ENCODE results near the gene HOXC4. TPM values are rescaled to one million over a fixed set of nuclear protein-coding genes. Genes with fewer than 3 reads are reported as not detected.

Gene HOXC4
- total RNA-seq, result not detected in 2 replicates
- polyA plus RNA-seq, result 0.37 TPM in 1 of 2 replicates, not detected in the other

DNA sequence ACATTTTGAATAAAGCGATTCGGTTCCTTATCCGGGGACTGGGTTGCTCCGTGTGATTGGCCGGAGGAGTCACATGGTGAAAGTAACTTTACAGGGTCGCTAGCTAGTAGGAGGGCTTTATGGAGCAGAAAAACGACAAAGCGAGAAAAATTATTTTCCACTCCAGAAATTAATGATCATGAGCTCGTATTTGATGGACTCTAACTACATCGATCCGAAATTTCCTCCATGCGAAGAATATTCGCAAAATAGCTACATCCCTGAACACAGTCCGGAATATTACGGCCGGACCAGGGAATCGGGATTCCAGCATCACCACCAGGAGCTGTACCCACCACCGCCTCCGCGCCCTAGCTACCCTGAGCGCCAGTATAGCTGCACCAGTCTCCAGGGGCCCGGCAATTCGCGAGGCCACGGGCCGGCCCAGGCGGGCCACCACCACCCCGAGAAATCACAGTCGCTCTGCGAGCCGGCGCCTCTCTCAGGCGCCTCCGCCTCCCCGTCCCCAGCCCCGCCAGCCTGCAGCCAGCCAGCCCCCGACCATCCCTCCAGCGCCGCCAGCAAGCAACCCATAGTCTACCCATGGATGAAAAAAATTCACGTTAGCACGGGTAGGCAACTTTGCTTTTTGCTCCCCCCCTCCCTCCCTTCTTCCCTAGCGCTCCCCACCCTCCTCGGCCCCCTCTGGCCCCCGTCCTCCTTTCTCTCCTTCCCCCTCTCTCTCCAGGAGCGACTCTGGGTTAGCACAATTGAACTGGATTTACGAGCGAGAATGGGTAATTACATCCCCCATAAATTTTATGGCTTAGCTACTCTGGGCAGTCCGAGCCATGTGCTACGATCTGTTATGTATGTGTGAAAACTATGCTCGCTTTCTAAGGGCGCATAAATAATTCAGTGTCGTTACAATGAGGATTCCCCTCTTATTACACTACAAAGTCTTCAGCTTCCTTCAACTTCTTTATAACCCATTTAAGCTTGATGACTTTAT, at the start of gene HOXC4:
TSS of gene HOXC4 (plus strand) at position 85 of the 991 bp plus-strand sequence. CDS start at position 173, 88 bp downstream.
- H3K27me3 ChIP-seq, result peaks cover 100% of the 10 kb centered on the region
- TF ChIP-seq, protein P1, sequence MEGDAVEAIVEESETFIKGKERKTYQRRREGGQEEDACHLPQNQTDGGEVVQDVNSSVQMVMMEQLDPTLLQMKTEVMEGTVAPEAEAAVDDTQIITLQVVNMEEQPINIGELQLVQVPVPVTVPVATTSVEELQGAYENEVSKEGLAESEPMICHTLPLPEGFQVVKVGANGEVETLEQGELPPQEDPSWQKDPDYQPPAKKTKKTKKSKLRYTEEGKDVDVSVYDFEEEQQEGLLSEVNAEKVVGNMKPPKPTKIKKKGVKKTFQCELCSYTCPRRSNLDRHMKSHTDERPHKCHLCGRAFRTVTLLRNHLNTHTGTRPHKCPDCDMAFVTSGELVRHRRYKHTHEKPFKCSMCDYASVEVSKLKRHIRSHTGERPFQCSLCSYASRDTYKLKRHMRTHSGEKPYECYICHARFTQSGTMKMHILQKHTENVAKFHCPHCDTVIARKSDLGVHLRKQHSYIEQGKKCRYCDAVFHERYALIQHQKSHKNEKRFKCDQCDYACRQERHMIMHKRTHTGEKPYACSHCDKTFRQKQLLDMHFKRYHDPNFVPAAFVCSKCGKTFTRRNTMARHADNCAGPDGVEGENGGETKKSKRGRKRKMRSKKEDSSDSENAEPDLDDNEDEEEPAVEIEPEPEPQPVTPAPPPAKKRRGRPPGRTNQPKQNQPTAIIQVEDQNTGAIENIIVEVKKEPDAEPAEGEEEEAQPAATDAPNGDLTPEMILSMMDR (IDR thresholded peaks at IDR 0.05; ENCODE audit: low read depth, low read length), result no peak
- peak in 1 of 2 donors; percentile 22 for DNase-seq (ENCODE audit: low read depth in 1 of 2, low spot score in 1 of 2)

DNA sequence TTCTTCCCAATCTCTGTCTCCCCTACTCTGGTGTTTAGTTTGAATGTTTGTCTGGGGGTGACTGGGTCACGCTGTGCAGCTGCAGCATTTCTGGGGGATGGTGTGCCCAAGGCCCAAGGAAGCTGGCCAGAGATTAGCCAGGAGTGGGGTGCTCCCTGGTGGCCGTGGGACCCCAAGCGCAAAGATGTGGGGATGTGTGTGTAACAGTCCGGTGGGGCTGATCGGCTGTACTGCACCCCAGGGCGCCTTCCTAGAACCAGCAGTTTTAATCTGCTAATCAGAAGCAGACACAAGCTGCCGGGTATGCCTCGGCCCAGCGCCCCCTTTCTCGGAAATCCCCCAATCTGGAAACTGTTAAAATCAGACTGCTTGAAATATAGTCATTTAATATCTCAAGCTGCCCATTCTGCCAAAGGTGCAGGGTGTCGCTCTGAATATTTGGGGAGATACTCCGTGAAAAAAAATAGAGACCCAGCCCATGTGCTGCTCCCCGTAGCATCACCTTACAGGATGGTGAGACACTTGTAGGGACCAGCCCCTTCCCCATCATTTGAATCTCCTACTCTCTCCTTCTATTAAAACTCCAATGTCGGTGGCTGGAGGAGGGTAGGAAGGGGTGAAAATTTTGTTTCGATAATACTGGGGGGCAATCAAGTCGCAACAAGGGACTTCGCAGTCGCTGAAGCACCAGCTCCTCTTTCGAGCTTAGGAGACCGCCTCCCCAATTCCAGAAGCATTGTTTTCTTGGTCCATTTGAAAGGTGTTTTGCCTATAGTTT, 49.4 kb upstream of the HOXC4 start:
- no peaks in the 10 kb centered on the region for H3K9me3 ChIP-seq (ENCODE audit: low read depth)
- H3K27me3 ChIP-seq, result peaks cover 100% of the 10 kb centered on the region
- H3K36me3 ChIP-seq, result no peaks in the 10 kb centered on the region
- no peak overlapping the region for H3K27ac ChIP-seq
- TF ChIP-seq, protein P1 (IDR thresholded peaks at IDR 0.05; ENCODE audit: low read depth, low read length), result no peak
- no peak overlapping the region for H3K4me3 ChIP-seq
- H3K4me1 ChIP-seq (ENCODE audit: low read depth), result no peaks in the 10 kb centered on the region
- DNase-seq (ENCODE audit: low read depth in 1 of 2, low spot score in 1 of 2), result no peak

More for the DNA sequence above, at the start of gene HOXC4:
- H3K9me3 ChIP-seq (ENCODE audit: low read depth), result no peaks in the 10 kb centered on the region
- H3K4me3 ChIP-seq, result peak within 1 kb of the TSS; percentile 19
- no peaks in the 10 kb centered on the region for H3K4me1 ChIP-seq (ENCODE audit: low read depth)
- H3K36me3 ChIP-seq, result no peaks in the 10 kb centered on the region
- H3K27ac ChIP-seq, result no peak within 1 kb of the TSS

DNA sequence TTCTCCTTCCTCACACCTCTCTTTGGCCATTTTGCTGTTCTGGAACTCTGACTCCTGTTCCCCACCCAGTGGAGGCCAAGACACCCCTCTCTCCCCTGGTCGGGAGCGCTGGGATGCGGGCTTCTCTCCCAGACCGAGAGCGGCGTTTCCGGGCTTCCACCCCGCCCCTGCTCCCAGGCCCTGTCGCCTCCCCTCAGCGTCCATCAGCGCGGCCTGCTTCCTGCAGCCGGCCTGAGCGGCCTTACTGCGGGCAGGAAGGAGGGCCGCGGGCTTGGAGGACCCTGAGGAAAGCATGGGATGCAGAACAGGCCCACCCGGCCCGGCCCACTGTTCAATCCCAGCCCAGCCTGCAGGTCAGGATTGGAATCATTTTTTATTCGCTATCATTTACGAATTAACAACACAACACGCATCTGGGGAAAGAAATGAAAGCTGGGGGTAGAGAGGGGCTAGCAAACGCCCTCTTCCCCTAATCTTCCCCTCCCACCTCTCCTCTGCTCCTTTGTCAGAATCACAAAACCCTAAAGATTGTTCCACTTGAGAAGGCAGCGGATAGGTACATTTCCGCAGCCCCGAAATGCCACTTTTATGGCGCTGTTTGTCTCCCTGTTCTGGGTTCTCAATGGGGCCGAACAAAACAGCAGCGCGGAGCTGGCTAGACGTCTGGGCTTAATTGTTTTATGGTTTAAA, 48.6 kb upstream of the HOXC4 start:
- no peaks in the 10 kb centered on the region for H3K36me3 ChIP-seq
- DNase-seq (ENCODE audit: low read depth in 1 of 2, low spot score in 1 of 2), result no peak
- H3K4me1 ChIP-seq (ENCODE audit: low read depth), result no peaks in the 10 kb centered on the region
- TF ChIP-seq, protein P1 (IDR thresholded peaks at IDR 0.05; ENCODE audit: low read depth, low read length), result no peak
- H3K9me3 ChIP-seq (ENCODE audit: low read depth), result no peaks in the 10 kb centered on the region
- no peak overlapping the region for H3K4me3 ChIP-seq
- H3K27me3 ChIP-seq, result peaks cover 100% of the 10 kb centered on the region
- no peak overlapping the region for H3K27ac ChIP-seq

DNA sequence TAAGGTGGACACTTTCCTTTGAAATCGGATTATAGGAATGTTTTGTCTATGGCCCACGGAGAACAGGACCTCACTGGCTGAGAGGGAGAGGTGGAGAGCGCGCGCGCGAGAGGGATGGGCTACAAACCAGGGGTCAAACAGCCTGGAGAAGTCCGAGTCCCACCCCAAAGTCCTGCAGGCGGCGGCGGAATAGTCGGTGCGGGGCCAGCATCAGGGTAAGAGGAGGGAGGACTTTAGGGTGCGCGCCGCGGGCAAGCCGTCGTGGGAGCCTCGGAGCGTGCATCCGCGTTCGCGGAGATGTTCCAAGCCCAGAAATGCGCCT, 48.1 kb upstream of the HOXC4 start:
- no peak for DNase-seq (ENCODE audit: low read depth in 1 of 2, low spot score in 1 of 2)
- TF ChIP-seq, protein P1 (IDR thresholded peaks at IDR 0.05; ENCODE audit: low read depth, low read length), result no peak
- peaks cover 100% of the 10 kb centered on the region for H3K27me3 ChIP-seq
- H3K4me1 ChIP-seq (ENCODE audit: low read depth), result no peaks in the 10 kb centered on the region
- no peak overlapping the region for H3K4me3 ChIP-seq
- no peaks in the 10 kb centered on the region for H3K36me3 ChIP-seq
- no peaks in the 10 kb centered on the region for H3K9me3 ChIP-seq (ENCODE audit: low read depth)
- no peak overlapping the region for H3K27ac ChIP-seq

DNA sequence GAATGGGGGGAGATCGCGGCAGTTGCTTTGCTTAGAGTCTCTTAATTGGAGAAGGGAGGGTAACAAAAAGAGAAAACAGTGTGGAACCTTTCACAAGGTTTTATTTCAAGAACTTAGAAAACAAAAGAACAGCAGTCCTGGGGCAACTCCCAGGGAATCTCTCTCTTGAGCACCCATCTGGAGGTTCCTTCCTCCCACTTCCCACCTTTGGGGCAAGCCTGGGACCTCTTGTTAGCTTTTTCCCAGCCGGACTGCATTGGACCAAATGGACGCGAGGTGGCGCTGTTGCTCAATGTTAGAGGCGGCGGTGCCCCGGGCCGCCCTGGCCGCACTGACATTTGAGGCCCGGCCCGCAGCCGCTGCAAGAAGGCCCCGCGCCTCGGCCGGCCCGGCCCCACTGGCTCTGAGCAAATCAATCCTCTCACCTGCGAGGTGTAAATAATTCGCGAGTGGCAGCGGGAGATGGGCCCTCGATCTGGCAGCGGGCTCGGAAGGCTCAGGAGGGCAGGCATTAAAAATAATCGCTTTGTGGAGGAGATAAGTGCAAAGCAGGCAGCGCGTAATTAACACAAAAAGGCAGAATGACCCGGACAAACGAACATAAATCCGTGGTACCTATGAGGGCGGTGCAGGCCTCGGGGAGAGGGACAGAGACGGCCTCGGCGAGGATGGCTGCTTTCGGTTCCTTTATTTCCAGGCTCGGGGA, 47.6 kb upstream of the HOXC4 start:
- no peak overlapping the region for H3K4me3 ChIP-seq
- TF ChIP-seq, protein P1 (IDR thresholded peaks at IDR 0.05; ENCODE audit: low read depth, low read length), result peak; percentile 84
- no peaks in the 10 kb centered on the region for H3K36me3 ChIP-seq
- H3K27me3 ChIP-seq, result peaks cover 100% of the 10 kb centered on the region
- no peaks in the 10 kb centered on the region for H3K9me3 ChIP-seq (ENCODE audit: low read depth)
- peak; percentile 85 to 94 for DNase-seq (ENCODE audit: low read depth in 1 of 2, low spot score in 1 of 2)
- H3K27ac ChIP-seq, result no peak overlapping the region
- no peaks in the 10 kb centered on the region for H3K4me1 ChIP-seq (ENCODE audit: low read depth)
